SK-N-MC (cell line): ENCODE data around the gene CTCFL.

Experiments used
- EZH2 ChIP-seq: fragments of 200-600 bp; sonication (generic); IDR thresholded peaks from one replicate; pipeline ENCODE4 v1.6.1; 2017; ENCODE audit warnings: antibody characterized with exemption
- FOXP2 ChIP-seq: optimal IDR thresholded peaks from 2 replicates; pipeline ENCODE3; 2011; ENCODE audit warnings: mild to moderate bottlenecking, moderate library complexity; ENCODE audit not compliant: insufficient read depth; ENCODE audit errors: extremely low read length, control extremely low read depth
- POLR2AphosphoS5 ChIP-seq: IDR thresholded peaks from 2 replicates; pipeline ENCODE4 v1.6.1; 2012; ENCODE audit warnings: mild to moderate bottlenecking, low read depth, low read length, borderline replicate concordance

DNA sequence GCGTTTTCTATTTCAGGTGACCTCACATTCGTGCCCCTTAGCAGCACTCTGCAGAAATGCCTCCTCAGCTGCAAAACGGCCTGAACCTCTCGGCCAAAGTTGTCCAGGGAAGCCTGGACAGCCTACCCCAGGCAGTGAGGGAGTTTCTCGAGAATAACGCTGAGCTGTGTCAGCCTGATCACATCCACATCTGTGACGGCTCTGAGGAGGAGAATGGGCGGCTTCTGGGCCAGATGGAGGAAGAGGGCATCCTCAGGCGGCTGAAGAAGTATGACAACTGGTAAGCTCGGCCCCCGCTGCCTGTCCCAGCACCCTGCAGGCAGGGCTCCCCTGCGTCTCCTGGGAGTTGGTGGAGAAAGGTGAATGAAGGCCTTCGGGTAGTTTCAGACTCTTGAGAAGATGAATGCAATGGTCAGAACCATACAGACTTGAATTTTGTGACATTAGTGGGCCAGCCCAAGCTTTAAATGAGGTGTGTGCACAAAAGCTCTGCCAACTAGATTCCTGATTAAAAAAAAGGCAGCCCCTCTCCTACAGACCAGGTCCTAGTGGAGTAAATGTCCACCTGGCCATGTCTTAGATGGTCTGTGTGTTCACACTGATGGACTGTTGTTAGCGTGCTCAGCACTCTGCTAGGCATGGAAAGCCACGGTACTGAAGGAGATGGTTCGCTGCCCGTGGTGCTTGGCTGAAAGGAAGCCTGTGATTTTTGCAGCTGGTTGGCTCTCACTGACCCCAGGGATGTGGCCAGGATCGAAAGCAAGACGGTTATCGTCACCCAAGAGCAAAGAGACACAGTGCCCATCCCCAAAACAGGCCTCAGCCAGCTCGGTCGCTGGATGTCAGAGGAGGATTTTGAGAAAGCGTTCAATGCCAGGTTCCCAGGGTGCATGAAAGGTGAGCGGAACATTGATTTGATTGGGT lies 36.7 kb upstream of the CTCFL start:
- TF ChIP-seq EZH2 = no peak
- no peak for TF ChIP-seq POLR2AphosphoS5
- no peak for TF ChIP-seq FOXP2
